Uterus (tissue), 2 donors: ENCODE data around the gene RBBP8.

Experiments used
- POLR2A ChIP-seq, 2 donors: fragments of 450-650 bp; IDR thresholded peaks; one replicate each; pipeline ENCODE4 v1.6.1; 2016; ENCODE audit warnings: antibody characterized with exemption in 2 of 2, mild to moderate bottlenecking in 1 of 2, moderate library complexity in 1 of 2
- TF ChIP-seq, protein P1 (sequence below), 4 experiments: fragments of 200-600 bp in 2 of 4; fragments of 450-650 bp in 2 of 4; sonication (generic) in 2 of 4; IDR thresholded peaks; one replicate each; pipeline ENCODE4 v1.5.1; 2016 to 2019; ENCODE audit warnings: antibody characterized with exemption in 4 of 4, mild to moderate bottlenecking in 2 of 4, moderate library complexity in 1 of 4

DNA sequence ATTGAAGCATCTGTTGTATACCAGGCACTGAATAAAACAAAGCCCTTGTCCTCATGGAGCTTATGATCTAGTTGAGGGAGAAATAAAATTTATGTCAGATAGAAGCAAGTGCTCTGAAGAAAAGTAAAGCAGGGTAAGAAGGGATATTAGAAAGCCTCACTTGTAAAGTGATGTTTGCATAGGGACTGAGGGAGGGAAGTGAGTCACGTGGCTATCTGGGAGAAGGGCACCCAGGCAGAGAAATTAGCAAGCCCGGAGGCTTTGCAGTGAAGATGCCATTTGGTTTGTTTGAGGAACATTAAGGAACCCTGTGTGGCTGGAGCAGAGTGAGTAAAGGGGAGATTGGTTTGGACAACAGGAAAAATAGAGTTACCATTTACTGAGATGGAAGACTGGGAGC lies 52.1 kb downstream of the RBBP8 start:
- TF ChIP-seq, protein P1, sequence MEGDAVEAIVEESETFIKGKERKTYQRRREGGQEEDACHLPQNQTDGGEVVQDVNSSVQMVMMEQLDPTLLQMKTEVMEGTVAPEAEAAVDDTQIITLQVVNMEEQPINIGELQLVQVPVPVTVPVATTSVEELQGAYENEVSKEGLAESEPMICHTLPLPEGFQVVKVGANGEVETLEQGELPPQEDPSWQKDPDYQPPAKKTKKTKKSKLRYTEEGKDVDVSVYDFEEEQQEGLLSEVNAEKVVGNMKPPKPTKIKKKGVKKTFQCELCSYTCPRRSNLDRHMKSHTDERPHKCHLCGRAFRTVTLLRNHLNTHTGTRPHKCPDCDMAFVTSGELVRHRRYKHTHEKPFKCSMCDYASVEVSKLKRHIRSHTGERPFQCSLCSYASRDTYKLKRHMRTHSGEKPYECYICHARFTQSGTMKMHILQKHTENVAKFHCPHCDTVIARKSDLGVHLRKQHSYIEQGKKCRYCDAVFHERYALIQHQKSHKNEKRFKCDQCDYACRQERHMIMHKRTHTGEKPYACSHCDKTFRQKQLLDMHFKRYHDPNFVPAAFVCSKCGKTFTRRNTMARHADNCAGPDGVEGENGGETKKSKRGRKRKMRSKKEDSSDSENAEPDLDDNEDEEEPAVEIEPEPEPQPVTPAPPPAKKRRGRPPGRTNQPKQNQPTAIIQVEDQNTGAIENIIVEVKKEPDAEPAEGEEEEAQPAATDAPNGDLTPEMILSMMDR (IDR thresholded peaks at IDR 0.05), result no peak
- TF ChIP-seq POLR2A (IDR thresholded peaks at IDR 0.05), result no peak
